HG03039 (cell line): ENCODE measurements around the gene ZC3H13.

Source experiments
- ATAC-seq: cut with Tn5 transposase; IDR thresholded peaks from one replicate; pipeline ENCODE4 v1.9.1; 2021; ENCODE audit warnings: mild to moderate bottlenecking, moderate library complexity; ENCODE audit not compliant: unreplicated experiment

ZC3H13 gene

GRCh38 chr13:45949161-45949560, 103.4 kb downstream of the ZC3H13 start:
- no peak for ATAC-seq

GRCh38 chr13:45943965-45944364, 108.6 kb downstream of the ZC3H13 start:
- no peak for ATAC-seq

DNA sequence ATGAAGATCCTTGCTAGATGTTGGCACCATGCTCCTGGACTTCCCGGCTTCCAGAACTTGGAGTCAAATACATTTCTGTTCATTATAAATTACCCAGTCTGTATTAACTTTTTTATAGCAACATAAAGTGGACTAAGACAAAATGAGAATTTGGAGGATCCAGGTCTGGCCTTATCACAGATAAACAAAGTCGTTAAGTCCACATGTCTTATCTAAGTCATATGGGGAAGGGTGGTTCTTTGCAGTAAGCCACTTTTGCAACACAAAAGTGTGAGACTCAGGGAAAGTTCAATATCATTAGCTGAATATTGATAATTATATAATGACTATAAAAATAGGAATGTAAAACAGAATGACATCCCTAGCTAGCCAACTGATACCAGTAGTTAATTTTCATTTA, 109.4 kb downstream of the ZC3H13 start:
- ATAC-seq = no peak

DNA sequence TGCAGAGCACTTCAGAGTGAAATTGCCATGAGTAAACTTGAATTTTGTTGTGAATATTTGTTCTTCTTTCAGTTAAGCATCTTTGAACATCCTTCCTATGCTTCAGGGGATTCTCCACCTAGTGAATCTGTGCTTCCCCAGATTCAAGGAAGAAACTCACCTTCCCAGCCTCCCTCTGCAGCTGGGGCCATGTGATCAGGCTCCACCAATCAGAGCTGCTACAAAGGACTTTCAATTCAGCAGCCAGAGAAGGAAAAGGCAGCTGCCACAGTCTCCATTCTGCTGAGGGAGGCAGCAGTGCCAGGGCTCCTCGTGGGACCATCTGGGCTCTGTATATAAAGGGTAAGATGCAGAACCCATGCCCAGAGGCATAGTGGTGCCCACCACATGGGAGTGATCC, 111.3 kb downstream of the ZC3H13 start:
- ATAC-seq = no peak

- no peak for ATAC-seq
These were observed 112.5 kb downstream of the ZC3H13 start for GRCh38 chr13:45940061-45940460.

DNA sequence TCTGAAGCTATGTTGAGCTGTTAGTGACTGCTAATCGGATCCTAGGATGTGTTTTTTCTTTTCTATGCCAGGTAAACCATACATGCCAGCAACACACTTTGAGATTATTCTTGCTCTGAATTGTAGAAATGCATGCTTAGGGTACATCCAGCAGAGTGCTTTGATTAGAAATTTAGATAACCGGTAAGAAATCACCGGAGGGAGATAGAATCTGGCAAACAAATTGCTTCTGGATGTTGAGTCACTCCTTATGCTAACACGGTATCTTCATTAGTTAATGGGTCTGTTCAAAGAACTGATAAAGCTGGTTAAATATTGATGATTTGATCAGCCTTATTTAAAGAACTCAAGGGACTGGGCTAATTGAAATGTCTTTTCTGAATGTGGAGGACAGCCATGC, 115.9 kb downstream of the ZC3H13 start:
- no peak for ATAC-seq

DNA sequence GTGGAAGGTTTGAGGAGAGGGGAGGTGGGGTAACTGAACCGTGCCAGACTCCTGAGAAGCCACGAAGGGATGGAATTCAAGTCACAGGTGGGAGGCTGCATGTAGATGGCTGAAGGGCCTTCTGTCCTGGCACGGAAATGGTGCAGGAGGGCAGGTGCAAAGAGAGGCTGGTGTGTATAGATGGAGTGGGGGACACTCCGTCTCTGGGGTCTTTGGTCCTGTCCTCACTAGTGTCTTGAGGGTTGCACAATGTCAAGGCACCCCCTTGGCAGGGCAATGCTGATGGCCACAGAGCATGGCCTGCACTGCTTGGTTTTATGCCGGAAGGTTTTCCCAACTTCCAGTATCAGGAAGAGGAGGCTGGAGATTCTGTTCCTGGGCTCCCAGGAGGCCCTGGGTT, 118.3 kb downstream of the ZC3H13 start:
- no peak for ATAC-seq

- no peak for ATAC-seq
These were observed 119.2 kb downstream of the ZC3H13 start for GRCh38 chr13:45933203-45933908.

GRCh38 chr13:45932676-45933075, 119.9 kb downstream of the ZC3H13 start:
- ATAC-seq = no peak

GRCh38 chr13:45932172-45932571, 120.4 kb downstream of the ZC3H13 start:
- no peak for ATAC-seq

DNA sequence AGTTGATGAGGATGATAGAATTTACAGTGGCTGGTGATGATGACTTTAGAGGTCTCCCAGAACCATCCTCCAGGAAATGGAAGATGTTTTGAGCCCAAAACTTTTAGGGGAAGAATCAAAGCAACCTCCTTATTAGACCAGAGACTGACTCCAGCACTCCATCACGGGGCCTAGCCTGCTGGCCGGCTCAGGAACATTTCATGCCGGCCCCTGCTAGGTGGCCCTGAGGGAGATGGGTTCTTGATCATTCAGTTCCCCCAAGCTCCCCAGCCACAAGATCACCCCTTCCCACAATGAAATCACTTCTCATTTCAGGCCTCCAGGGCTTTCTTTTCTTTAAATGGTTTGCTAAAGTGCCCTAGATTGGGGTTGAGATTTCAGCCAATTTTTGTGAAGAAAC, 121.3 kb downstream of the ZC3H13 start:
- ATAC-seq = no peak

DNA sequence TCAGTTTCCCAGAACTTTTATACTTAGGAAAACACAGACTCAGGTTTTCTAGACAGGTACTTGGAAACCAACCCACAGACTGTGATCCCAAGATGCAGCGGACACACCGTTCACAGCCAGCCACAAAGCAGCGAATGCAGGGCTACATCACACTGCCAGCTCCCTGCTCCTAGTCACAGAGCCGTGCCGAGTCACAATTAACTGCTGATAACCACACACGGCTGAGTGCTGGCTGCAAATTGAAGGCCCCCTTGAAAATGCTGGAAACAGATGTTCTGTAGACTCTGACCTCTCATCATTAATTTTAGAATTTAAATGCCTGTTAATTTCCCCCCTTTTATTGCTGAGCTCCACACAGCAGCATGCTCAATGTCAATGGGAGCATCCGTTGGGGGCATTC, 122.4 kb downstream of the ZC3H13 start:
- no peak for ATAC-seq

DNA sequence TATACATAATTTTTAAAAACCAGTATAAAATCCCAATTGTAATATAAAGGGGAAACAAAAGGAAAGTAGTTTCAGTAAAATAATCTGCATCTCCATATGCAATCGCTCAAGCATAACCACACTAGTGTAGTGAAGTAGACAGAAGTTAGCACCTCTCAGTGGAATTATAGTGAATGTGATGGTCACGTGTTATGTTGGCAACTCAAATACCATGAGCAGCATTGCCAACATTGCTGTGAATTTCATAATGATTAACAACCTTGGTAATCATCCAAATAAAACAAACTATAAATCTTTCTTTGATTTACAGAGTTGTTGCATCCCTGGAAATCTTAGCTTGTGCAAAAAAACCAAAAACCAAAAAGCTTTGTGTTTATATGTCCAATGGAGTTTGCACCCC, 123.7 kb downstream of the ZC3H13 start:
- ATAC-seq = no peak

DNA sequence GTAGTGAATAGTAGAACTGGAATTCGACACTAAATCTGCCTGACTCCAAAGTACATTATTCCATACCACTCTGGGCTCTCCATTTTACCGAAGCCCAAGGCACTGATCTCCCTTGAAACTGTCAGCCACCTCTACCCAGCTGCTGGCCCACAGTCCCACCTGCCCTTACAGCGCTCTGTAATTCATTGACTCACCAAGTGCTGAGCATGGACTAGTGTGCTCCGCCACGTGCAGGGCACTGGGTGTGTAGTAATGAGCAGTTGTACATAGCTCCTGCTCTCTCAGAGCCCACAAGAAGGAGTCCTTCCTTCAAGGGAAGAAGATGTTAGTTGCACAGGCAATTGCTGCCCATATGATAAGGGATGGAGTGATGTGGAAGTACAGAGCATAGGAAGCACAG, 124.4 kb downstream of the ZC3H13 start:
- ATAC-seq = no peak

GRCh38 chr13:45926741-45927140, 125.8 kb downstream of the ZC3H13 start:
- no peak for ATAC-seq

- ATAC-seq = no peak
These were observed 127.4 kb downstream of the ZC3H13 start for GRCh38 chr13:45925151-45925550.

- no peak for ATAC-seq
These were observed 131.3 kb downstream of the ZC3H13 start for GRCh38 chr13:45921162-45921736.

DNA sequence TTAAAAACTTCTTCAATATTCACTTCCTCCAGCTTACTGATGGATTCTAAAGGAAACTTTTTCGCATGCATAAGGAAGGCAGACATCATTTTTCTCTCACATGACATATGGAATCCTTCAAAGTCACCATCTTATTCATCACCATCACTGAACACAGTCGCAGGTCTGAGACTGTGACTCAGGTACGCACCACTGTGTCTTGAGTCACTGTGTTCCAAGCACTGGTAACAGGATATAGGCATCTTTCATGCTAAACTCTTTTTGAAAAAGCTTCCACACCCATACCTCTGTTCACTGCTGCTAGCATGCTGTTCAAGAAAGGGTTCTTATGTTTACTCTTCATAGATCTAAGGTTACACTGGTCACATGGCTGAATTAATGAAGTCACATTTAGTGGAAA, 133.9 kb downstream of the ZC3H13 start:
- ATAC-seq = no peak

- no peak for ATAC-seq
These were observed 135.5 kb downstream of the ZC3H13 start for GRCh38 chr13:45917019-45917418.

GRCh38 chr13:45915686-45916439, 136.7 kb downstream of the ZC3H13 start:
- no peak for ATAC-seq

DNA sequence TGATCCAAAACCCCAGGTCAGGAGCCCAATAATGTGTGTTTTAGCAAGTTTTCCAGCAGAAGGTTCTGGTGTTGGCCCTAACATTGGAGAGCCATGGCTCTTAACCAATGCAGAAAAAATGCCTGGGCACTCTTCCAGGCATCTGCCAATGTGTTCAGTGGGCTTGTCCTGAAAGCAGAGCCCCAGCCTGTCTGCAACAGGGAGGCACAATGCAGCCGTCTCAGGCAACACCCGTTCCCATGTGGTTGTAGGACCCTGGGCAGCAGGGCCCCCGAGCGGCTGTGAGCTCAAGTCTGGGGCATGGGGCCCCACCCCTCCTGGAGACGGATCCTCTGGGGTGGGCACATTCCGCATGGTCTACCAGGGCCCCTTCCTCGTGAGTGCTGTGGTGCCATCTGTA, 142.9 kb downstream of the ZC3H13 start:
- ATAC-seq = no peak

DNA sequence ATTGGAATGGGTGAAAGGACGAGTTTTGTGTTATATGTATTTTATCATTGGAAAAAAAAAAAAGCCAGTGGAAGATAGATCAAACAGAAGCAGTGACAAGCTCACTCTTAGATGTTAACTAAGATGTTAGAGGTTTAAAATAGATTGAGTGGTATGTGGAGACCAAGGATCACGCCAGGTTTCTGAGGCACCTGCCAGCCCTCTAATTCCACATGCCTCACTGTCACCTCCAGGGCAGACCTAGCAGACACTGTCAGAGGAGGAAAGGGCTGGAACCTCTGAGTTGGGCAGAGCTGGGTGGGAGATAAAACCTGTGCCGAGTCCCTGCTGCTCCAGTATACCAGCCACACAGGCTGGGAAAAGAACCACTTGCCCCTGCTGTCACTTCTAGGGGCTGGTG, 143.5 kb downstream of the ZC3H13 start:
- ATAC-seq = no peak
